Upper lobe of left lung (tissue), 4 donors: Measurements from ENCODE around the gene ENGASE.

Source experiments
- EP300 ChIP-seq, 4 donors: sonication (generic); formaldehyde crosslinking; IDR thresholded peaks; one replicate each; pipeline ENCODE4 v1.5.1; 2017; ENCODE audit warnings: antibody characterized with exemption in 4 of 4, control low read depth in 2 of 4
- TF ChIP-seq, protein P1 (sequence below), 6 experiments: fragments of 450-650 bp in 4 of 6; fragments of 200-600 bp in 2 of 6; sonication (generic) in 2 of 6; IDR thresholded peaks; one replicate each; pipeline ENCODE4 v1.5.1; 2016 to 2019; ENCODE audit warnings: antibody characterized with exemption in 6 of 6

DNA sequence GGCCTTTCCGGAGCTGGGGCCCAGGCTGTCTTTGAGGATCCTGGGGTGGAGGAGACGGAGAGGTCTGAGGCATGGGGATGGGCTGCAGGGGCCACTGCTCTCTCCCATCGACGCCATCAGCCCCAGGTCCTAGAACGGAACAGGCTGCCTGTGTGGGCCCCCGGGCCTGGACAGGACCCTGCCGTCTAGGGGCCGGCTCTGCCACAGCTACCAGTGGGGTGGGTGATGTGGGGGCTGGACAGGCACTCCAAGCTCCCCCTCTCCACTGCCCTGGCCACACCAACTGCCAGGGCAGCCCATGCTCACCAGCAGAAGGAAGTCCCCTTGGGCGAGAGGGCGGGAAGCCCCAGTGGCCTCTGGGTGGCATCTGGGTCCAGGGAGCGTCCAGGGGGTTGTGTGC lies 37.8 kb downstream of the ENGASE start:
- TF ChIP-seq, protein P1, sequence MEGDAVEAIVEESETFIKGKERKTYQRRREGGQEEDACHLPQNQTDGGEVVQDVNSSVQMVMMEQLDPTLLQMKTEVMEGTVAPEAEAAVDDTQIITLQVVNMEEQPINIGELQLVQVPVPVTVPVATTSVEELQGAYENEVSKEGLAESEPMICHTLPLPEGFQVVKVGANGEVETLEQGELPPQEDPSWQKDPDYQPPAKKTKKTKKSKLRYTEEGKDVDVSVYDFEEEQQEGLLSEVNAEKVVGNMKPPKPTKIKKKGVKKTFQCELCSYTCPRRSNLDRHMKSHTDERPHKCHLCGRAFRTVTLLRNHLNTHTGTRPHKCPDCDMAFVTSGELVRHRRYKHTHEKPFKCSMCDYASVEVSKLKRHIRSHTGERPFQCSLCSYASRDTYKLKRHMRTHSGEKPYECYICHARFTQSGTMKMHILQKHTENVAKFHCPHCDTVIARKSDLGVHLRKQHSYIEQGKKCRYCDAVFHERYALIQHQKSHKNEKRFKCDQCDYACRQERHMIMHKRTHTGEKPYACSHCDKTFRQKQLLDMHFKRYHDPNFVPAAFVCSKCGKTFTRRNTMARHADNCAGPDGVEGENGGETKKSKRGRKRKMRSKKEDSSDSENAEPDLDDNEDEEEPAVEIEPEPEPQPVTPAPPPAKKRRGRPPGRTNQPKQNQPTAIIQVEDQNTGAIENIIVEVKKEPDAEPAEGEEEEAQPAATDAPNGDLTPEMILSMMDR (IDR thresholded peaks at IDR 0.05): no peak
- no peak for TF ChIP-seq EP300 (IDR thresholded peaks at IDR 0.05)
